ENCODE measurements around the gene IL17RE. TPM values are rescaled to one million over a fixed set of nuclear protein-coding genes. Genes with fewer than 3 reads are reported as not detected.
"Not testable (repeated sequence)": the region's sequence is repeated elsewhere in the genome, so short reads cannot be mapped to it uniquely, and the experiment has no call there.

Gene IL17RE
- total and polyA plus RNA-seq, 2 of the 13 experiments (the other 11 are each of a cell fraction or from before 2014, with no cell fraction given), result 14.5 to 24.1 TPM

DNA sequence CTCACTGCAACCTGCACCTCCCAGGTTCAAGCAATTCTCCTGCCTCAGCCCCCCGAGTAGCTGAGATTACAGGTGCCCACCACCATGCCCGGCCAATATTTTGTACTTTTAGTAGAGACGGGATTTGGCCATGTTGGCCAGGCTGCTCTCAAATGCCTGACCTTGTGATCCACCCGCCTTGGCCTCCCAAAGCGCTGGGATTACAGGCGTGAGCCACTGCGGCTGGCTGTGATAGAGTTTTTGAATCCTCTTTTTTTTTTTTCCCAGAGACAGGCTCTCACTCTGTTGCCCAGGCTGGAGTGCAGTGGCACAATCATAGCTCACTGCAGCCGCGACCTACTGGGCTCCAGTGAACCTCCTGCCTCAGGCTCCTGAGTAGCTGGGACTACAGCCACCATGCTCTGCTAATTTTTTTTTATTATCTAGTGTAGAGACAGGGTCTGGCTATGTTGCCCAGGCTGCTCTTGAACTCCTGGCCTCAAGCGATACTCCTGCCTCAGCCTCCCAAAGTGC lies 37.5 kb upstream of the IL17RE start:
- DNase-seq (ENCODE audit: low spot score); H2AFZ ChIP-seq (ENCODE audit: low read length); intact Hi-C loops (cut with micrococcal nuclease; ENCODE audit: unreplicated experiment); in situ Hi-C loops (cut with HindIII; ENCODE audit: extremely low pct_ligation_motif_present, low pct_unique_long_range_greater_than_20kb); FAIRE-seq; H3K27me3 ChIP-seq (ENCODE audit: control insufficient read depth in 1 of 2, insufficient read depth in 2 of 2, low read length in 2 of 2); H3K36me3 ChIP-seq (replicated peaks in 1 of 2; ENCODE audit: control insufficient read depth in 1 of 2, insufficient read depth in 2 of 2, low read length in 2 of 2); H3K79me2 ChIP-seq (ENCODE audit: insufficient read depth, low read length); H4K20me1 ChIP-seq (ENCODE audit: insufficient read depth, low read length); BruUV-seq (replicated peaks); H3K9me3 ChIP-seq (ENCODE audit: low read length); ATAC-seq; CTCF ChIA-PET (ENCODE audit: low intra/inter-chr PET ratio, low total read pairs): not testable (repeated sequence)
- POLR2A ChIA-PET, result interaction anchor here (0.9 to 6.6 kb wide), 15 partner anchors 10 to 161 kb away, joined by 3 to 153 read pairs (median 9); partner anchors contain the start of genes ARPC4, CIDEC, CRELD1 and FANCD2
- H3K27ac ChIP-seq (ENCODE audit: extremely low read length, insufficient read depth, low read length), result peak overlapping the region; percentile 83
- H3K4me2 ChIP-seq (ENCODE audit: low read depth, low read length), result peak overlapping the region; percentile 94
- H3K9ac ChIP-seq (ENCODE audit: insufficient read depth, low read depth, low read length), result peak overlapping the region; percentile 68
- peak overlapping the region; percentile 48 to 72 (median 58); a peak in 5 of 6 replicates for H3K4me3 ChIP-seq (replicated peaks in 1 of 3; ENCODE audit: insufficient read depth in 1 of 3, low read depth in 2 of 3, low read length in 3 of 3)
- WGBS (ENCODE audit: low lambda C conversion rate), result 38% methylated on average over 10 of the region's 10 CpGs
- peaks cover 45% of the 10 kb centered on the region for H3K4me1 ChIP-seq (ENCODE audit: insufficient read depth, low read length)
- TF ChIP-seq UBTF (CRISPR knock-in tag; IDR thresholded peaks at IDR 0.05) (0 out of 2 replicates have a peak, but pooled peaks have one; percentile 10), KDM5B (CRISPR knock-in tag; IDR thresholded peaks at IDR 0.05; ENCODE audit: borderline replicate concordance) (peak; percentile 19; the same call in 1 of the 2 replicates), MED1 (CRISPR knock-in tag; IDR thresholded peaks at IDR 0.05) (0 out of 2 replicates have a peak, but pooled peaks have one; percentile 6), YEATS4 (CRISPR knock-in tag; IDR thresholded peaks at IDR 0.05; ENCODE audit: borderline replicate concordance) (0 out of 2 replicates have a peak, but pooled peaks have one; percentile 4), ZBTB20 (CRISPR knock-in tag; IDR thresholded peaks at IDR 0.05; ENCODE audit: borderline replicate concordance, low read depth) (0 out of 2 replicates have a peak, but pooled peaks have one; percentile 33), ZNF362 (CRISPR knock-in tag; IDR thresholded peaks at IDR 0.05; ENCODE audit: borderline replicate concordance) (peak; percentile 28; the same call in 1 of the 2 replicates), ZNF280D (CRISPR knock-in tag; IDR thresholded peaks at IDR 0.05) (0 out of 2 replicates have a peak, but pooled peaks have one; percentile 51), ZNF121 (CRISPR knock-in tag; IDR thresholded peaks at IDR 0.05) (peak; percentile 60; the same call in 1 of the 2 replicates), SAP130 (CRISPR knock-in tag; IDR thresholded peaks at IDR 0.05; ENCODE audit: low read depth) (0 out of 2 replicates have a peak, but pooled peaks have one; percentile 6)
- TF ChIP-seq, protein P1, sequence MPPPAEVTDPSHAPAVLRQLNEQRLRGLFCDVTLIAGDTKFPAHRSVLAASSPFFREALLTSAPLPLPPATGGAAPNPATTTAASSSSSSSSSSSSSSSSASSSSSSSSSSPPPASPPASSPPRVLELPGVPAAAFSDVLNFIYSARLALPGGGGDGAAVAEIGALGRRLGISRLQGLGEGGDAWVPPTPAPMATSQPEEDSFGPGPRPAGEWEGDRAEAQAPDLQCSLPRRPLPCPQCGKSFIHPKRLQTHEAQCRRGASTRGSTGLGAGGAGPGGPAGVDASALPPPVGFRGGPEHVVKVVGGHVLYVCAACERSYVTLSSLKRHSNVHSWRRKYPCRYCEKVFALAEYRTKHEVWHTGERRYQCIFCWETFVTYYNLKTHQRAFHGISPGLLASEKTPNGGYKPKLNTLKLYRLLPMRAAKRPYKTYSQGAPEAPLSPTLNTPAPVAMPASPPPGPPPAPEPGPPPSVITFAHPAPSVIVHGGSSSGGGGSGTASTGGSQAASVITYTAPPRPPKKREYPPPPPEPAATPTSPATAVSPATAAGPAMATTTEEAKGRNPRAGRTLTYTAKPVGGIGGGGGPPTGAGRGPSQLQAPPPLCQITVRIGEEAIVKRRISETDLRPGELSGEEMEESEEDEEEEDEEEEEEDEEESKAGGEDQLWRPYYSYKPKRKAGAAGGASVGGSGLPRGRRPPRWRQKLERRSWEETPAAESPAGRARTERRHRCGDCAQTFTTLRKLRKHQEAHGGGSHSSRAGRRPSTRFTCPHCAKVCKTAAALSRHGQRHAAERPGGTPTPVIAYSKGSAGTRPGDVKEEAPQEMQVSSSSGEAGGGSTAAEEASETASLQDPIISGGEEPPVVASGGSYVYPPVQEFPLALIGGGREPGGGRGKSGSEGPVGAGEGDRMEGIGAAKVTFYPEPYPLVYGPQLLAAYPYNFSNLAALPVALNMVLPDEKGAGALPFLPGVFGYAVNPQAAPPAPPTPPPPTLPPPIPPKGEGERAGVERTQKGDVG (CRISPR knock-in tag; IDR thresholded peaks at IDR 0.05; ENCODE audit: borderline replicate concordance), result peak; percentile 55; the same call in 1 of the 2 replicates

All from HepG2 (cell line).